ENCODE measurements around the gene CRY2. TPM values are rescaled to one million over a fixed set of nuclear protein-coding genes. Genes with fewer than 3 reads are reported as not detected.

CRY2 gene
- total RNA-seq (100 to 1,000 TPM; 109 to 124 TPM), polyA plus RNA-seq (ENCODE audit: insufficient read depth, low read depth, low replicate concordance) (80.0 TPM)
- long read RNA-seq, donor 1, full-length matches to known transcripts = 3 of 3 reads
- long read RNA-seq, donor 1, partial matches to known transcripts = 0 of 3 reads
- long read RNA-seq, donor 1, other reads (novel, unspliced or antisense) = 0 of 3 reads
- long read RNA-seq, donor 2, full-length matches to known transcripts = 9 of 9 reads
- long read RNA-seq, donor 2, partial matches to known transcripts = 0 of 9 reads
- long read RNA-seq, donor 2, other reads (novel, unspliced or antisense) = 0 of 9 reads

DNA sequence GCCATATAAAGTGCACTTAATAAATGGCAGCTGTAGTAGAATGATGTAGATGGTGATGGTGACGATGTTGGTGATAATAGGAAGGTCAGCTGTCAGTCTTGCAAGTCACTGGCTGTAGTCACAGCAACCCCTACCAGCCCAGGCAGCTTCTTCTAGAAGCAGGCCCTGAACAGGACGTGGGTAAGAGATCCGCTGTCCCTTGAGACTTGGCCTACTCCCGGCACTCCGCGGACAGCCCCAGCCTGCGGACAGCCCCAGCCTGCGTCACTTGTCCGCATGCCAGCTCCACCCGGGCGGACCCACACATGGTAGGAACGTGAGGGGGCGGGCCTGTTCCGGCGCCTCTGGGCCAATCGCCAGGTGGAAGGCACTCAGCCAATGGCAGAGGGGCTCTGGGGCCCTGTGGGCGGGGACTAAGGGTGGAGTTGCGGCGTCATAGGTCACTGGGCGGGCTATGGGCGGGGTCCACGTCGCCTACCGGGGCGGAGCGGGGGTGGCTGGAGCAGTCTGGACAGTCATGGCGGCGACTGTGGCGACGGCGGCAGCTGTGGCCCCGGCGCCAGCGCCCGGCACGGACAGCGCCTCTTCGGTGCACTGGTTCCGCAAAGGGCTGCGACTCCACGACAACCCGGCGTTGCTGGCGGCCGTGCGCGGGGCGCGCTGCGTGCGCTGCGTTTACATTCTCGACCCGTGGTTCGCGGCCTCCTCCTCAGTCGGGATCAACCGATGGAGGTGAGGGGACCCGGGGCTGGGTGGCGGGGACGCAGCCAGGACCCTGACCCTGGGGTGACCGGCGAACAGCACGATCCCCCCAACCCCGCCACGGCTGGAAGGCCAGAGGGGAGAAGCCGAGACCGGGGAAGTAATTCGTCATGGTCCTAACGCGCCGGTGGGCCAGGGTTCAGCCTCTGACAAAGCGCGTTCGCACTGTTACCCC is at the start of gene CRY2:
CRY2 (plus strand) TSS at position 502 of the 937 bp plus-strand sequence; CDS start at position 518, 16 bp downstream.
- TF ChIP-seq, protein P1, sequence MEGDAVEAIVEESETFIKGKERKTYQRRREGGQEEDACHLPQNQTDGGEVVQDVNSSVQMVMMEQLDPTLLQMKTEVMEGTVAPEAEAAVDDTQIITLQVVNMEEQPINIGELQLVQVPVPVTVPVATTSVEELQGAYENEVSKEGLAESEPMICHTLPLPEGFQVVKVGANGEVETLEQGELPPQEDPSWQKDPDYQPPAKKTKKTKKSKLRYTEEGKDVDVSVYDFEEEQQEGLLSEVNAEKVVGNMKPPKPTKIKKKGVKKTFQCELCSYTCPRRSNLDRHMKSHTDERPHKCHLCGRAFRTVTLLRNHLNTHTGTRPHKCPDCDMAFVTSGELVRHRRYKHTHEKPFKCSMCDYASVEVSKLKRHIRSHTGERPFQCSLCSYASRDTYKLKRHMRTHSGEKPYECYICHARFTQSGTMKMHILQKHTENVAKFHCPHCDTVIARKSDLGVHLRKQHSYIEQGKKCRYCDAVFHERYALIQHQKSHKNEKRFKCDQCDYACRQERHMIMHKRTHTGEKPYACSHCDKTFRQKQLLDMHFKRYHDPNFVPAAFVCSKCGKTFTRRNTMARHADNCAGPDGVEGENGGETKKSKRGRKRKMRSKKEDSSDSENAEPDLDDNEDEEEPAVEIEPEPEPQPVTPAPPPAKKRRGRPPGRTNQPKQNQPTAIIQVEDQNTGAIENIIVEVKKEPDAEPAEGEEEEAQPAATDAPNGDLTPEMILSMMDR (IDR thresholded peaks at IDR 0.05) = no peak
- TF ChIP-seq POLR2A (IDR thresholded peaks at IDR 0.05) = peak; percentile 97
- Histone ChIP-seq H3K4me3 (peak within 1 kb of the TSS; percentile 95 to 96), H3K27me3 (no peaks in the 10 kb centered on the region), H3K9me3 (no peaks in the 10 kb centered on the region), H3K27ac (peak within 1 kb of the TSS; percentile 96 to 97), H3K4me1 (peaks cover 44% of the 10 kb centered on the region), H3K36me3 (ENCODE audit: low read depth, missing control alignments) (no peaks in the 10 kb centered on the region)
- peak; percentile 99 for DNase-seq
- WGBS, 2 donors = 0 to 1% methylated on average over 14 to 53 of the region's 75 CpGs
- intact Hi-C loops (cut with DNase I; ENCODE audit: low total_unique reads) = no loop called here

DNA sequence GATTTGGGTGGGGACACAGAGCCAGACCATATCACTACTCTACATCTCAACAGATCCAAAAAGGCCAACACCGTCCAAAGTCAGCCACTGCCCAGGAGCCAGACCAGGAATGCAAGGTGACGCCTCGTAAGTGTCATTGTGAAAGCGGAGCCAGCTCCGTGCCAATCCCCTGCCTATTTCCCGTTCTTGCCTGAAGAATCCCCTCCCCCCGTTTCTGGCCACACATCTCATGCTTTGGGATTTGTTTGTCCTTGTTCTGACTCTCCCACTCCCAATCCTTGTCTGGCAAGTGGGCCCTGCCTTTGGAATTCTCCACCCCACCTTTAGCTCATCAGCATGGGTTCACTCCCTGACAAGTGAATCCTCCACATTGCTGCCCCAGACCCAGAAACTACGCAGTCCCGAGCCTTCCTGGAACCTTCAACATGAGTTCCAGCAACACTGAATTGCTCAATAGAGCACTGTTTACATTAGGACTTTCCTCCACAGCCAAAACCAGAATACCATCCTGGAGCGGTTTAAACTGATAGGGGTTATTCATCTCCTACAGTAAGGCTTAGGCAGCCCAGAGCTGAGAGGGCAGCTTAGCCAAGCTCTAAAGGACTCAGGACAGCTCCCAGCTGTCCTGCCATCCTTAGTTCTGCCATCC is 48.4 kb upstream of the CRY2 start:
- WGBS, 2 donors = 91 to 93% methylated on average over 7 to 10 of the region's 10 CpGs
- intact Hi-C loops (cut with DNase I; ENCODE audit: low total_unique reads) = no loop called here
- DNase-seq = no peak

DNA sequence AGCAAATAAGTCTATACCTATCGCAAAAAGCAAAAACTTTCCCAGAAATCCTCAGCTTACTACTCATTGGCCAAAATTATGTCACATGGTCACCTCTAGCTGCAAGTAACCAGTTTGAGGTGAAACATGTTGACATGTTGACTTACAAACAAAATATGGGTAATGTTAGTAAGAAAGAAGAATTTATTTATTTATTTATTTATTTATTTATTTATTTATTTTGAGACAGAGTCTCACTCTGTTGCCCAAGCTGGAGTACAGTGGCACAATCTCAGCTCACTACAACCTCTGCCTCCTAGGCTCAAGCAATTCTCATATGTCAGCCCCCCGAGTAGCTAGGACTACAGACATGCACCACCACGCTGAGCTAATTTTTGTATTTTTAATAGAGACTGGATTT is 47.7 kb upstream of the CRY2 start:
- no peaks in the 10 kb centered on the region for H3K4me1 ChIP-seq
- no peaks in the 10 kb centered on the region for H3K27me3 ChIP-seq
- no peak overlapping the region for H3K27ac ChIP-seq
- H3K36me3 ChIP-seq (ENCODE audit: low read depth, missing control alignments) = no peaks in the 10 kb centered on the region
- no peak for TF ChIP-seq POLR2A (IDR thresholded peaks at IDR 0.05)
- TF ChIP-seq, protein P1 (IDR thresholded peaks at IDR 0.05) = no peak
- WGBS, 2 donors = 97 to 98% methylated on average over 3 of the region's 3 CpGs
- no peak for DNase-seq
- no peaks in the 10 kb centered on the region for H3K9me3 ChIP-seq
- no peak overlapping the region for H3K4me3 ChIP-seq
- intact Hi-C loops (cut with DNase I; ENCODE audit: low total_unique reads) = no loop called here

More for the DNA sequence above, 48.4 kb upstream of the CRY2 start:
- H3K4me1 ChIP-seq = no peaks in the 10 kb centered on the region
- no peak for TF ChIP-seq POLR2A (IDR thresholded peaks at IDR 0.05)
- TF ChIP-seq, protein P1 (IDR thresholded peaks at IDR 0.05) = no peak
- no peak overlapping the region for H3K27ac ChIP-seq
- no peaks in the 10 kb centered on the region for H3K36me3 ChIP-seq (ENCODE audit: low read depth, missing control alignments)
- H3K4me3 ChIP-seq = no peak overlapping the region
- H3K9me3 ChIP-seq = no peaks in the 10 kb centered on the region
- H3K27me3 ChIP-seq = no peaks in the 10 kb centered on the region

DNA sequence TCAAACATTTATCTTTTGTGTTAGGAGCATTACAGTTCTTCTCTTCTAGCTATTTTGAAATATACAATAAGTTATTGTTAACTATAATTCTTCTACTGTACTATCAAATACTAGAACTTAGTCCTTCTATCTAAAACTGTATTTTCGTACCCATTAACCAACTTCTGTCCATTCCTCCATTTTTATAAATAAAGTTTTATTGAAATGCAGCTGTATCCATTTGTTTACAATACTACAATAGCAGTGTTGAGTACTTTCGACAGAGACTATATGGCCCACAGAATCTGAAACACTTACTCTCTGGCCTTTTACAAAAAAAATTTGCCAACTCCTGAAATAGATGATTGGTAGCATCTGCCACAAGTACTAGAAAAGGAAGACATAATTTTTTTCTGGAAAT is 47.0 kb upstream of the CRY2 start:
- TF ChIP-seq, protein P1 (IDR thresholded peaks at IDR 0.05) = no peak
- TF ChIP-seq POLR2A (IDR thresholded peaks at IDR 0.05) = no peak
- H3K27ac ChIP-seq = no peak overlapping the region
- no peaks in the 10 kb centered on the region for H3K27me3 ChIP-seq
- no peaks in the 10 kb centered on the region for H3K36me3 ChIP-seq (ENCODE audit: low read depth, missing control alignments)
- H3K4me1 ChIP-seq = peaks cover under 1% of the 10 kb centered on the region
- no peak overlapping the region for H3K4me3 ChIP-seq
- no peaks in the 10 kb centered on the region for H3K9me3 ChIP-seq
- WGBS, 2 donors = 89 to 96% methylated on average over 2 of the region's 2 CpGs
- DNase-seq = no peak
- intact Hi-C loops (cut with DNase I; ENCODE audit: low total_unique reads) = no loop called here
